Measurements from ENCODE around the gene COL6A2. TPM values are rescaled to one million over a fixed set of nuclear protein-coding genes. Genes with fewer than 3 reads are reported as not detected.
A peak's percentile ranks its signal among the peaks of the same experiment; 100 is the strongest.

Gene COL6A2
- total and polyA plus RNA-seq, 4 donors, result 88.8 to 466 (median 185) TPM

DNA sequence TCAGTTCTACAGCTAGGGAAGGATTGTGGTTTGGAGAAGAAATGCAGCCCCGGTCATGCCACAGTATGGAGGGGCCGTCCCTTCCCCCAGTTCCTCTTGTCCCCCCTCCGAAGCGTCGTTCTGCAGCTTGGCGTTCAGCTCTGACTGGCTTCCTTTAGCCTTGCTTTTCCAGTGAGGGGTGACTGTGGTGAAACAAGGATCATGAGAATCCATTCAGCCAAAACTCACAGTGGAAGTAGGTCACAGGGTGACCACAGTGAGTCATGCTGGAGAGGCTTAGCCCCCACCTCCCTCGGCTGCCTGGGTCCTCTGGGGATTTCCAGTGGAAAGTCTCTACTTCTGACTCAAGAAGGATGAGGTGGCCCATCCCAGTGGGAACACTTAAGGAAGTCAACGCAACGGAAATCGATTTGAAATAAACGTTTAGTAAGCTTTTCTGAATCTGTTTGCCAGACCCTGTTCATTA, 37.3 kb upstream of the COL6A2 start:
- Histone ChIP-seq H3K4me1 (ENCODE audit: control insufficient read depth, insufficient read depth, low read length) (peaks cover 26% of the 10 kb centered on the region), H3K9me3 (ENCODE audit: control insufficient read depth, insufficient read depth, low read length) (no peaks in the 10 kb centered on the region), H3K27ac (ENCODE audit: low read depth, low read length) (peak overlapping the region; percentile 38), H3K27me3 (ENCODE audit: control insufficient read depth, insufficient read depth, low read length) (peaks cover 3% of the 10 kb centered on the region), H3K4me3 (ENCODE audit: low read depth, low read length) (no peak overlapping the region), H3K36me3 (ENCODE audit: control insufficient read depth, insufficient read depth, low read length) (no peaks in the 10 kb centered on the region)
- WGBS (ENCODE audit: insufficient coverage), result 83% methylated on average over 6 of the region's 11 CpGs
- no peak for DNase-seq (ENCODE audit: low read depth in 4 of 6, low spot score in 6 of 6)

DNA sequence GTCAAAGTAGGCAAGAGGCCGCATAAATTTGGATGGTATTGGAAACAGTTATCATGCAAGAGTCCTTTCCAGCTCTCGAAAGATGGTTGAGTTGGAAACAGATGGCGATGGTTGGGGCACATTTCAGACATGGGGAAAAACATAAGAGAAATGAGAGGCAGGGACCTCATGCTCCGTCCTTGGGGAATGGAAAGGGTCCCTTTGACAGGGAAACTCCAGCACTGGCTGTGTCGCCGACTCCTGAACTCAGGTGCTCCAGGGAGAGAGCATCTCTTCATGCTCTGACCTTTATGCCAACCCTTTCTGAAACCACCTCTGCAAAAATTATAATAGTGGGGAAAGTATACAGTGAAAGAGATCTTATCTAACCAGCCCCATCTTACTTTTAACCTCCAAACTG, 36.8 kb upstream of the COL6A2 start:
- no peaks in the 10 kb centered on the region for H3K36me3 ChIP-seq (ENCODE audit: control insufficient read depth, insufficient read depth, low read length)
- H3K9me3 ChIP-seq (ENCODE audit: control insufficient read depth, insufficient read depth, low read length), result no peaks in the 10 kb centered on the region
- H3K4me1 ChIP-seq (ENCODE audit: control insufficient read depth, insufficient read depth, low read length), result peaks cover 26% of the 10 kb centered on the region
- H3K4me3 ChIP-seq (ENCODE audit: low read depth, low read length), result no peak overlapping the region
- DNase-seq (ENCODE audit: low read depth in 4 of 6, low spot score in 6 of 6), result no peak
- H3K27me3 ChIP-seq (ENCODE audit: control insufficient read depth, insufficient read depth, low read length), result peaks cover 3% of the 10 kb centered on the region
- 89% methylated on average over 4 of the region's 6 CpGs for WGBS (ENCODE audit: insufficient coverage)
- H3K27ac ChIP-seq (ENCODE audit: low read depth, low read length), result no peak overlapping the region

DNA sequence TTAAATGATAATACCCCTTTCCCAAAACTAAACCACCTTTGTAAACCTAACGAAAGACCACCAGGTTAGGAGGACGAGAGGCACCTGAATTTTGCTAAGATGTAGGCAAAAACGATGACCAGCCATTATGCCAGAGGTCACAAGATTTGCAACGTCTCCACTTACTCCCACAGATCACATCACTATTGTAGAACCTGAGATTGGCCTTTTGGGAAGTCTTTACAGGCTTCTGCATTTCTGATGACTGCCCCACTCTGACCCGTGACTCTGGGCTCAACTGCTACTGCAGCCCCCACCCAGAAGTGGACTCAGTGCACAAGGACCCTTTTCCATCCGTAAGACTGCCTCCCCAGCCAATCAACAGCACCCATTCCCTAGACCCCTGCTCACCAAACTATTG, 36.4 kb upstream of the COL6A2 start:
- no peak for DNase-seq (ENCODE audit: low read depth in 4 of 6, low spot score in 6 of 6)
- peaks cover 26% of the 10 kb centered on the region for H3K4me1 ChIP-seq (ENCODE audit: control insufficient read depth, insufficient read depth, low read length)
- H3K4me3 ChIP-seq (ENCODE audit: low read depth, low read length), result no peak overlapping the region
- no peaks in the 10 kb centered on the region for H3K36me3 ChIP-seq (ENCODE audit: control insufficient read depth, insufficient read depth, low read length)
- H3K9me3 ChIP-seq (ENCODE audit: control insufficient read depth, insufficient read depth, low read length), result no peaks in the 10 kb centered on the region
- WGBS (ENCODE audit: insufficient coverage), result 91% methylated on average over 4 of the region's 6 CpGs
- peaks cover 3% of the 10 kb centered on the region for H3K27me3 ChIP-seq (ENCODE audit: control insufficient read depth, insufficient read depth, low read length)
- no peak overlapping the region for H3K27ac ChIP-seq (ENCODE audit: low read depth, low read length)

DNA sequence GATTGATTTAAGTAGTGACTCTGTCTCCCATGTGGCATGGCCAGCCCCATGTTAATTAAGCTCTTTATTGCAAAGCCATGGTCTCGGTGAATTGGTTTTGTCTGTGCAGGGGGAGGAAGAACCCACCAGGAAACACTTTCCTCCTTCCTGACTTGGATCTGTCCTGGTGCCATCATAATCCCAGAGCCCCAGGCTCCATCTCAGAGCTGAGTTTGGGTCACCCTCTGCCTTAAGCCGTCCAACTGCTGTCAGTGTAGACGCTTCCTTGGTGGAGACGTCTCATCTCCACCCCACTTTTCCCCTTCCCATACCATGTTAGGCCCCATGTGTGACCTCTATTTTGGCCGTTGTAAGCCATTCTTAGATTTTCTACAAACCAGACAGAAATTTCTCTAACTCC, 36.0 kb upstream of the COL6A2 start:
- Histone ChIP-seq H3K36me3 (ENCODE audit: control insufficient read depth, insufficient read depth, low read length) (no peaks in the 10 kb centered on the region), H3K4me1 (ENCODE audit: control insufficient read depth, insufficient read depth, low read length) (peaks cover 26% of the 10 kb centered on the region), H3K27ac (ENCODE audit: low read depth, low read length) (no peak overlapping the region), H3K27me3 (ENCODE audit: control insufficient read depth, insufficient read depth, low read length) (peaks cover 1% of the 10 kb centered on the region), H3K4me3 (ENCODE audit: low read depth, low read length) (no peak overlapping the region), H3K9me3 (ENCODE audit: control insufficient read depth, insufficient read depth, low read length) (no peaks in the 10 kb centered on the region)
- 77% methylated on average over 3 of the region's 5 CpGs for WGBS (ENCODE audit: insufficient coverage)
- no peak for DNase-seq (ENCODE audit: low read depth in 4 of 6, low spot score in 6 of 6)

DNA sequence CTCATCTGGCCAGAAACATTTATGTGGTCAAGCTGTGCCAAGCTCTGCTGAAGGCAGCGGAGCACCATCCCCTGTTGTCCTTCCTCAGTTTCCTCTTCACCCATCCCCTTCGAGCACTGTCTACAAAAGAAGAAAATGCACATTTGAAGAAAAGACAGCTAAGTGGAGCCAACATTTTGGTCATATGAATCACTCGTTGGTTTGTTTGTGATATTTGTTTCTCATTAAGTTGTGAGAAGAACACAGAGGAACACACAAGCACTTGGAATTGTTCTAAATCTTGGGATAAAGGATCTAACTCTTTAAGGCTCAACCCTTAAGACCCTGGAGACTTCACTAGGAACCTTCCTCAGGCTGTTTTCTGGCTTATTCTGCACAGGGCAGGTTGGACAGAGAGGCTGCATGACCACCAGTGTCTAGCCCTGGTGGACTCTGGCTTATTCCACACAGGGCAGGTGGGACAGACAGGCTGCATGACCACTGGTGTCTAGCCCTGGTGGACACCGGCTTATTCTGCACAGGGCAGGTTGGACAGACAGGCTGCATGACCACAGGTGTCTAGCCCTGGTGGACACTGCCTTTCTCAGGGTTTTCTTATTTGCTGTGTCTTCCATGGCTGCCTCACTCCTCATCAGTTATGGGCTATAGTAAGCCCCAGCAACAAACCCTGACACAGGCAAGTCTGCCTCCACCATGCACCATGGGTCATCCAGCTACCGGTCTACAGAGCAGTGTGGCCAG, 35.3 kb upstream of the COL6A2 start:
- Histone ChIP-seq H3K27ac (ENCODE audit: low read depth, low read length) (no peak overlapping the region), H3K9me3 (ENCODE audit: control insufficient read depth, insufficient read depth, low read length) (no peaks in the 10 kb centered on the region), H3K27me3 (ENCODE audit: control insufficient read depth, insufficient read depth, low read length) (no peaks in the 10 kb centered on the region), H3K4me3 (ENCODE audit: low read depth, low read length) (no peak overlapping the region), H3K4me1 (ENCODE audit: control insufficient read depth, insufficient read depth, low read length) (peaks cover 29% of the 10 kb centered on the region), H3K36me3 (ENCODE audit: control insufficient read depth, insufficient read depth, low read length) (no peaks in the 10 kb centered on the region)
- 83% methylated on average over 4 of the region's 5 CpGs for WGBS (ENCODE audit: insufficient coverage)
- DNase-seq (ENCODE audit: low read depth in 4 of 6, low spot score in 6 of 6), result no peak

DNA sequence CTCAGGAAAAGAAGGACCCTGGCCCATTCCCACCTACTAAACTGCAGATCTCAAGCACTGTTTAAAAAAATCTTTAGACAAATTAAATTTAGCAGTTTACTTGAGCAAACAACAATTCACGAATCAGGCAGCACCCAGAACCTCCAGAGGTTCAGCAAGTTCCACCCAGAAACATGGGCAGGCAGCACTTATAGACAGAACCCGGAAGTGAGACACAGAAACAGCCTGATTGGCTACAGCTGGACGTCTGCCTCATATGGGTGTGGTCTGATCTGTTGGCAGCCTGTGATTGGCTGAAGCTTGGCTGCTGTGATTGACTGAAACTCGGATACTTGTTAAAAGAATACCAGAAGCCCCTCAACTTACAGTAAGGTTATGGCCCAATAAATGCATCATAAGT, 34.7 kb upstream of the COL6A2 start:
- Histone ChIP-seq H3K9me3 (ENCODE audit: control insufficient read depth, insufficient read depth, low read length) (no peaks in the 10 kb centered on the region), H3K27me3 (ENCODE audit: control insufficient read depth, insufficient read depth, low read length) (no peaks in the 10 kb centered on the region), H3K4me3 (ENCODE audit: low read depth, low read length) (no peak overlapping the region), H3K36me3 (ENCODE audit: control insufficient read depth, insufficient read depth, low read length) (no peaks in the 10 kb centered on the region), H3K4me1 (ENCODE audit: control insufficient read depth, insufficient read depth, low read length) (peaks cover 34% of the 10 kb centered on the region), H3K27ac (ENCODE audit: low read depth, low read length) (no peak overlapping the region)
- 100% methylated on average over 2 of the region's 4 CpGs for WGBS (ENCODE audit: insufficient coverage)
- DNase-seq (ENCODE audit: low read depth in 4 of 6, low spot score in 6 of 6), result no peak

DNA sequence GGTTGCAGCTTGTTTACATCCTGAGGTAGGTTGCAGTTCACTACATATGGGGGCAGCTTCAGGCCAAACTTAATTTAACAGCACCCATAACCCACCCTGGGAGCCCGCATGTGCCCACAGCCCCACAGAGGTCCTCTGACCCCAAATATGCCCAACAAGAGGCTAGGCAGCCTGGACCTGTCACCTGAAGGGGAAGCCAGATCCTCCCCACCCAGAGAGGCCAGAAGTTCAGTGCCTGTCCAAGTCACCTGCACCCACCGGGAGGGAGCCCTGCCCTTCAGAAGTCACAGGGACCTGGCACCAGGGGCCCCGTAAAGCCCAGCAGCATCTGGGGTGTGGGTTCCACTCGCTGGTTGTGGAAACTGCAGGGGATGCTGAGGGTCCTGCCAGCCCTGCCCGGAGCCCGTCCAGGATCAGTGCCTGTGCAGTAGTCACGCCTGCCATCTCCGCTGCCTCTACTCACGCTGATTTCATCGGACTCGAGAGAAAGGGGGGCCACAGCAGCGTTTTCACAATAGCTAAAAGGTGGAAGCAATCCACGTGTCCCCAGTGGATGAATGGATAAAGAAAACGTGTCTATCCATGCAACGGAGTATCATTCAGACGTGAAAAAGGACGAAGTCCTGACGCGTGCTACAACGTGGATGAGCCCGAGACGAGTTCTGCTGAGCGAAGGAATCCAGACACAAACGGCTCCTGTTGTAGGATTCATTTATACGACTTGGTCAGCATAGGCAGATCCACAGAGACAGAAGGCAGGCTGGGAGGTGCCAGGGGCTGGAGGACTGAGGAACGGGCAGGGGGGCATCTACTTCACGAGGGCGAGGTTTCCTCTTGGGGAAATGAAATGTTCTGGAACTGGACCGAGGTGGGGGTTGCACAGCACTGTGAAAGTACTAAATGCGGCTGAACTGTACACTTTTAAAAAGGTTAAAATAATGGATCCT, 33.9 kb upstream of the COL6A2 start:
- H3K9me3 ChIP-seq (ENCODE audit: control insufficient read depth, insufficient read depth, low read length), result no peaks in the 10 kb centered on the region
- H3K27ac ChIP-seq (ENCODE audit: low read depth, low read length), result no peak overlapping the region
- peaks cover 34% of the 10 kb centered on the region for H3K4me1 ChIP-seq (ENCODE audit: control insufficient read depth, insufficient read depth, low read length)
- H3K27me3 ChIP-seq (ENCODE audit: control insufficient read depth, insufficient read depth, low read length), result no peaks in the 10 kb centered on the region
- WGBS (ENCODE audit: insufficient coverage), result 89% methylated on average over 30 of the region's 30 CpGs
- DNase-seq (ENCODE audit: low read depth in 4 of 6, low spot score in 6 of 6), result no peak
- H3K4me3 ChIP-seq (ENCODE audit: low read depth, low read length), result no peak overlapping the region
- no peaks in the 10 kb centered on the region for H3K36me3 ChIP-seq (ENCODE audit: control insufficient read depth, insufficient read depth, low read length)

DNA sequence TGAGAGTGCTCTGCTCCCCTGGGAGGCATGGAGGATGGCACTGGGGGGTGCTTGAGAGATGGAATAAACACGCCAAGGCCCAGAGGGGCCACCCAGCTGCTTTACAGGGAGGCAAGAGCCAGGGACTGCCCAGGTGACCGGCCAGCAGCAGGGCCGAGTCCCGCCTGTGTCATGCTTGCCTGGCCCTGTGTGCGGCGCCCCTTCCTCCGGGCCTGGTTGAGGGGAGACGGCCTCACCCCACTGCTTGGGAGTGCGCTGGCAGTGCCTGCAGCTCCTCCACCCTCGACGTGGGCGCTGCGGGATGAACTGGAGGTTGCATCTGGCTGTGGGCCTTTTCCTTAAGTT, 33.1 kb upstream of the COL6A2 start:
- Histone ChIP-seq H3K27me3 (ENCODE audit: control insufficient read depth, insufficient read depth, low read length) (no peaks in the 10 kb centered on the region), H3K4me3 (ENCODE audit: low read depth, low read length) (no peak overlapping the region), H3K4me1 (ENCODE audit: control insufficient read depth, insufficient read depth, low read length) (peaks cover 34% of the 10 kb centered on the region), H3K27ac (ENCODE audit: low read depth, low read length) (peak overlapping the region; percentile 90), H3K9me3 (ENCODE audit: control insufficient read depth, insufficient read depth, low read length) (no peaks in the 10 kb centered on the region), H3K36me3 (ENCODE audit: control insufficient read depth, insufficient read depth, low read length) (no peaks in the 10 kb centered on the region)
- DNase-seq (ENCODE audit: low read depth in 4 of 6, low spot score in 6 of 6), result no peak
- 67% methylated on average over 13 of the region's 13 CpGs for WGBS (ENCODE audit: insufficient coverage)

DNA sequence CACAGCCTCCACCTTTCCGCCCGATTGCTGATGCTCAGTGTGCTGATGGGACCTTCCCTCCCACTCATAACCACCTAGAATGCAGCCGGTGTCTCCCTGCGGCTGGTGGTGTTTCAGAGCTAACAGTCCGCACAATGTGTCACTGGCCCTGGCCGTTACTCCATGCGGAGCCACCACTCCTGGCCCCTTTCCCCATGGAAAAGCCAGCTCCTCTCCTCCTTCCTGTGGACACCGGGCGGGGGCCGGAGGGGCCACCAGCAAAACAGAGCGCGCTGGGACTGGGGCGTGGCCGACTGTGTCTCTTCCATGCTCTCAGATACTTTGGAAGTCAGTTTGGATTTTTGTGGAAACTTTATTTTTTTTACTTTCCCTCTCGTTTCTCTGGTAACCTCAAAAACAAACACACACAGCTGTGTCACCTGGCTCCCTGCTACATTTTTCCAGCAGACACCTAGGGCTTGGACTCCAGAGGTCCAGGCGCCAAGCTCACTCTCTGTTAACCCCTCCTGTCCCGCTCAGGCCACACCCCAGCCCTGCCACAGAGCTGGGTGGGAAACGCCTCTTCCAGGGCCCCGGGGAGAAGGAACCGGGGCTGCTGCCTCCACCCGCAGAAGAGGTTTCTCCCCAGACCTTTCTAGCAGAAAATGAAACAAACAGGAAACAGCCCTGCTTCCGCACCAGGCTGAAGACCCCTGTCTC, 32.5 kb upstream of the COL6A2 start:
- Histone ChIP-seq H3K27ac (ENCODE audit: low read depth, low read length) (peak overlapping the region; percentile 90), H3K36me3 (ENCODE audit: control insufficient read depth, insufficient read depth, low read length) (no peaks in the 10 kb centered on the region), H3K4me1 (ENCODE audit: control insufficient read depth, insufficient read depth, low read length) (peaks cover 34% of the 10 kb centered on the region), H3K9me3 (ENCODE audit: control insufficient read depth, insufficient read depth, low read length) (no peaks in the 10 kb centered on the region), H3K4me3 (ENCODE audit: low read depth, low read length) (no peak overlapping the region), H3K27me3 (ENCODE audit: control insufficient read depth, insufficient read depth, low read length) (no peaks in the 10 kb centered on the region)
- 47% methylated on average over 13 of the region's 22 CpGs for WGBS (ENCODE audit: insufficient coverage)
- peak in 1 of 6 donors; percentile 67 for DNase-seq (ENCODE audit: low read depth in 4 of 6, low spot score in 6 of 6)

Measured in spinal cord (tissue), 10 donors.